ENCODE data around the gene PLEK.
"Not testable (repeated sequence)": the region's sequence is repeated elsewhere in the genome, so short reads cannot be mapped to it uniquely, and the experiment has no call there.

The PLEK gene

GRCh38 chr2:68418419-68418818 lies 53.3 kb downstream of the PLEK start:
- DNase-seq: no peak

GRCh38 chr2:68418855-68419254 lies 53.8 kb downstream of the PLEK start:
- DNase-seq: no peak

- peak in 1 of 2 experiments; percentile 58 for DNase-seq
Observed at GRCh38 chr2:68420254-68420910, 55.3 kb downstream of the PLEK start.

- no peak for DNase-seq
Observed at GRCh38 chr2:68423966-68424650, 59.0 kb downstream of the PLEK start.

GRCh38 chr2:68425503-68425902 lies 60.4 kb downstream of the PLEK start:
- DNase-seq: no peak

GRCh38 chr2:68426446-68426845 lies 61.4 kb downstream of the PLEK start:
- no peak for DNase-seq

GRCh38 chr2:68426848-68427579 lies 61.9 kb downstream of the PLEK start:
- DNase-seq: no peak

- no peak for DNase-seq
Observed at GRCh38 chr2:68428126-68428525, 63.0 kb downstream of the PLEK start.

- no peak for DNase-seq
Observed at GRCh38 chr2:68428746-68429145, 63.7 kb downstream of the PLEK start.

- DNase-seq: no peak
Observed at GRCh38 chr2:68429311-68429826, 64.3 kb downstream of the PLEK start.

- no peak for DNase-seq
Observed at GRCh38 chr2:68431316-68431972, 66.4 kb downstream of the PLEK start.

- no peak for DNase-seq
Observed at GRCh38 chr2:68432696-68433658, 67.9 kb downstream of the PLEK start.

- no peak for DNase-seq
Observed at GRCh38 chr2:68434981-68435380, 69.9 kb downstream of the PLEK start.

- DNase-seq: no peak
Observed at GRCh38 chr2:68435615-68436014, 70.5 kb downstream of the PLEK start.

- DNase-seq: no peak
Observed at GRCh38 chr2:68436270-68436669, 71.2 kb downstream of the PLEK start.

- DNase-seq: no peak
Observed at GRCh38 chr2:68438455-68439303, 73.6 kb downstream of the PLEK start.

GRCh38 chr2:68441179-68441993 lies 76.3 kb downstream of the PLEK start:
- peak; percentile 52 to 73 for DNase-seq

- DNase-seq: no peak
Observed at GRCh38 chr2:68441994-68442322, 76.9 kb downstream of the PLEK start.

GRCh38 chr2:68446425-68446824 lies 81.3 kb downstream of the PLEK start:
- DNase-seq: not testable (repeated sequence)

Measured in NCI-H1930 (cell line).